Thyroid gland (tissue), 4 donors: ENCODE measurements around the gene IPPK.

Experiments used
- CTCF ChIP-seq, 6 experiments: fragments of 200-600 bp in 3 of 6; fragments of 450-650 bp in 3 of 6; sonication (generic) in 3 of 6; IDR thresholded peaks; one replicate each; pipeline ENCODE4 v1.5.1; 2016 to 2019; ENCODE audit warnings: antibody characterized with exemption in 6 of 6, mild to moderate bottlenecking in 2 of 6, inconsistent platforms in 1 of 6, moderate library complexity in 1 of 6
- POLR2A ChIP-seq, 2 donors: fragments of 450-650 bp; IDR thresholded peaks; one replicate each; pipeline ENCODE4 v1.6.1; 2017; ENCODE audit warnings: antibody characterized with exemption in 2 of 2, mild to moderate bottlenecking in 2 of 2, moderate library complexity in 1 of 2

GRCh38 chr9:92611621-92612285 is 58.2 kb downstream of the IPPK start:
- TF ChIP-seq POLR2A (IDR thresholded peaks at IDR 0.05): no peak
- TF ChIP-seq CTCF (IDR thresholded peaks at IDR 0.05): no peak
